ENCODE measurements around the gene DNAJC15.
A peak's percentile ranks its signal among the peaks of the same experiment; 100 is the strongest.

DNAJC15 gene

DNA sequence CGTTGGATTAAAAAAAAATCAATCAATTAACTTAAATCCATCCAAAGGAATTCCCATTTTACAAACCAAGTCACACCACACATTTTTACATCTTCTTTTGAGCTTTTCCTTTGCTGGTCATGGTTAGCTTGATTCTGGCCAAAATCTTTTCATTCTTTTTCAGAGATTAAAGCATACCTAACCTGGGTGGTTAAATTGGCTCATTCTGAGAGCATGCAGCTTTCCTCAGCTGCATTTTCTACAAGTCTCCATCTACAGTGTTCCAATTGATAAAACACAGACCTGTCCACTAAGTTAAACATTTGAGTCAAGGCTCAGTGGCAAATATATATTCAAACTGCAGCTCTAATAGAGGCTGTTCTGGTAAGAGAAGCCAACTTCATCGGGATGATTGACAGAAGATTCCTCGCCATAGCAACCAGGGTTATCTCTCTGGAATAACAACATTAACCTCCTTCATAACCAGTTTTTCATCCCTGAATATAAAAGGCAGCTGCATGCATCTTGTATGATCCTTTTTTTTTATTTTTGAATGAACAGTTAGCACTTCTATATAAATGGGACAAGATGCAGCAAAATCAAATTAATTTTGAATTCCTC is 106.2 kb downstream of the DNAJC15 start:
- DNase-seq: peak; percentile 26

DNA sequence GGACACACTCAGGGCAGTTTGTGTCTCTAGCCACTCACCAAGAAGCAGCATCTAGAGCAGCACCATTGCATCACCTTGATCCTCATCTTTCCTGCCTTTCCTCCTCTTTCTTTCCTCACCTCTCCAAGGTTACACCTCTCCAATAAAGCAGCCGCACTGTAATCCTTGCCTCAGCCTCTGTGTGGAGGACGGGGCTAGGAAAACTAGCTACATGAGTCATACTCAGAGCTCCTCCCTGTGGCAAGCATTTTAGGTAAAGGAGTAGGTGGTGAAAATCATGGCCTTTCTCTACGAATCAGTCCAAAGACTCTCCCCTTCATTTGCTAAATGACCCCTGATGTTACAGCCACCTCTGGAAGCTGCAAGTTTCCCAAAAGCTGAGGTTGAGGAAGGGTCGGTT is 108.9 kb downstream of the DNAJC15 start:
- DNase-seq: peak; percentile 51

DNA sequence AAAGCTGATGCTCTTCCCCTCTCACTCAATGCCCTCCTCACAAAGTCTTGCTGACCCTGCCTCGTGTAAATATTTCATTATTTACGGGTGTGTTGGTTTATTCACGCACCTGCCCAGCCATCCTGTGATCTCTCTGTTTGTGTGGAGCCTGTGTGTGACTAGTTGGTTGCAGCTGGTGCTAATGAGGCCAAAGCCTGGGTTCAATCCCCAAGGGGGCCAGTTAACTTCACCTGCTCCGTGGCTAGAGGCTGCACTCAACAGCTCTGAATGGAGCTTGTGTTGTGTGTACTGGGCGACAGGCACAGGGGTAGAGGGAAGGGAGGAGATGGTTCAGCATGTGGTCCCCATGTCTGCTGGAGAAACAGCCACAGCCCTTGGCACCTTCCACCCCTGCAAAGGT is 109.5 kb downstream of the DNAJC15 start:
- no peak for DNase-seq

DNA sequence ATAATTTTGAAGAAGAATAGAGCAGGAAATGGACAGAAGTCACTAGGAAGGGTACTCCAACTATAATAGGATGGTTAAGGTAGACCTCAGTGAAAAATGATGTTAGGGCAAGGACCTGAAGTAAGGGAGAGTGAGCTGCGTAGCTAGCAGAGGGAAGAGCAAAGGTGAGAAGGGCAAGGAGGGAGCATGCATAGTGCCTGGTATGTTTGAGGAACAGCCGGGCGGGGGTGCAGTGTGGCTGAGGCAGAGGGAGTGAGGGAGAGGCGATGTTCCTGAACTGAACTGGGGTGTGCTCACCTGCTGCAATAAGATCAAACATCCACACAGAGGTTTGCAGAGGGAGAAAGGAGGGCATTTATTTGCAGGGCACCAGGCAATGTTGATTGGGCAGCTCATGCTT is 110.4 kb downstream of the DNAJC15 start:
- DNase-seq: no peak

DNA sequence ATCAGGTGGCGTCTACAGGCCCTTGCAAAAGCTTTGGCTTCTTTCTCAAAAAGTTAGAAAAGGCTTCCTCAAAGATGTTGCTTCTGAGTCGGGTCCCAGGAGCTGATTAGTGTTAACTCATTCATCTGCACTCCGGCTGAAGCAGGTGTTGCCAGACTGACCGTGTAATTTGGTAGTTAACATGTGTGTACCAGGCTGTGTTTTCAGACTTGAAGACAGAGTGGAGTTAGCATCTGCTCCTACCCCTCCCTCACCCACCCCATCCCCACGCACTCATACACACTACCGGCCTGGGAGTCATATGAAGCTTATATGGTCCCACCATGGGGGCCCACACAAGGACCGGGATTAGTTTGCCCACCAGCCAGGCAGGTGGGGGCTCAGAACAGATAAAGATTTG is 111.5 kb downstream of the DNAJC15 start:
- DNase-seq: no peak

DNA sequence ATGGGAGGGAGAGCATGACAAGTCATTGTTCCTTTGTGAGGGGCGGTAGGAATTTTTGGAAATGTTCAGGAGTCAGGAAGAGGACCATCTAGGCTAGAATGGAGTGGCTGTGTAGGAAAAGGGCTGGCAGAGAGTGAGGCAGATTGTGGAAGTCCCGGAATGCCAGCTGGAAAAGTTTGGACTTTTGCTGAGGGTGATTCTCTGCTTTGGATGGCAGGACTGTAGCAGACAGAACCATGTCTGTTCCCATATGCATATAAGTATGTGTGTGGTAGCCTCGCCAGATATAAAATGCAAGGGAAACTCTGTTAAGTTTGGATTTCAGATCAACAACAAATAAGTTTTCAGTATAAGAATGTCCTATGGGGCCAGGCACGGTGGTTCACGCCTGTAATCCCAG is 112.1 kb downstream of the DNAJC15 start:
- no peak for DNase-seq

DNA sequence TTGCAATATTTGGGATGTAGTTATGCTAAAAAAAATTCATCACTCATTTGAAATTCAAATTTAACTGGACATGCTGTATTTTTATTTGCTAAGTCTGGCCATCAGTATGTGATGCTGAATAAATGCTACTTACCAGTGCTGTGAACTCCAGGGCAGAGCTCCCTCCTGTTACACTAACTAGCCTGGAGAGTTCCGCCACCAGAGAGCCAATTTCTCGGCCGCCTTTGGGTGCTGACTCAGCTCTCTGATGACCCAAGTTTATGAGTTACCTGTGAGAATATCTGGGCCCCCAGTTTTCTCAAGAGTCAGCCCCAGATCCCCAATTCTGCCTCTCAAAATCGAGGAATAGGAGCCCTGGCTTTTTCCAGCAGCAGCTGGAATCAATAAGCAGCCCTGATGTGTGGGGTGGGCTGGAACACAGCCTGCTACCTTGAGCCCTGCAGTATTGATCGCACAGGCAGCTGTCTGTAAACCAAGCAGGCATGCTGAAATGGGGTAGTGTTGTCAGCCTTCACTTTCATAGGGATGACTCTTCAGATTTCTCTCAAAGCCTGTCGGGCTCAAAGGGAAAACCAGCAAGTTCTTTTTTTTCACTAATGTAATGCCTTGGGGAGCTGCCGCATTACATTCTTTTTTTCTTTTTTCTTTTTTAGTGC is 113.7 kb downstream of the DNAJC15 start:
- peak; percentile 79 for DNase-seq

DNA sequence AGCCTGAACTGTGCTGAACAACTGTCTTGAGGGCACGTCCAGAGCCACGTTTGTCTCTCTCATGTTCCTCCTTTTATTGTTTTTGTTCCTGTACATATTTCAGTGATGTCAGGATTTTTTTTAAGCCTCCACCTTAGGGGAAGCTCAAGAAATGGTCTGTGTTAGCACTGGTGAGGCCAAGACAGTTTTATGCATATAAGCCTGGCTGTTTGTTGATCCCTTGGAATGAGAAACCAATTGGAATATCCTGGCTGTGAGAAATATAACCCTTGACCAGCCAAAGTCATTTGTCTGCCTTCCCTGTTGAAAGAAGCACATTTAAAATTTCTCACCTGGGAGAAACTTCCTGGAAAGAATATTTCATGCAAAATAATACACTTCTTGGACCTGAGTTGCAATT is 115.8 kb downstream of the DNAJC15 start:
- DNase-seq: no peak

DNA sequence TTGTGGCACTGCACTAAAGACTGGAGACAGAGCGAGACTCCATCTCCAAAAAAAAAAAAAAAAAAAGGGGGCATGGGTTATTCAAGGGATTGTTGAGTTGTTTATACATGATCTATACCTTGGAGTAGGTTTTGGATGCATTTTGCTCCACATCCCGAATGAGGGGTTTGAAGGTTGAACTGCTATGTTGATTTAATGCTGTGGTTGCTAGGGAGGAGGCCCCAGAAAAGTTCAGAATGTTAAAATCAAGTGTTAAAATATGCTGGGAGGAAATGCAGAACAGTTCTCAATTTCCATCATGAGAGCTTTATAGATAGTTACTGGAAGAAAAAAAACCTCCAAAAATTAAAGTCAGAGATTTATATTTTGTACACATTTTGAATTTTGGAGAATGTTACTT is 116.5 kb downstream of the DNAJC15 start:
- no peak for DNase-seq

DNA sequence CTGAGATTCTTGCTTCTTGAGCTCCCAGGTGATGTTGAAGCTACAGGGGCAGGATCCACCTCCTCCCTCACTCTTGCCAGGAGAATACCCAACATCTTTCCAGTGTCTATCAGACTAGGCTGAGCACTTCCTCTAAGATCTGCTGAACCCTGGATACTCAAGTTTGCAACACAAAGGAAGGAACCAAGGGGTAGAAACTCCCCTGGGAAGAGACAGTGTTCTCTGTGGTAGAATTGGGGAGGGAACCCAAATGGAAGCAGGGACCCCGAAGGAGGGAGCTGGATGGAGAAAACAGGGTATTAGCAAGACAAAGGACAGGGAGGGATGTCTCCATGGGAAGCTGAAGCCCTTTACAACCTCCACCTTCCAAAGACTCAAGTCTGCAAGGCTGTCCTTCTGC is 117.6 kb downstream of the DNAJC15 start:
- DNase-seq: no peak

DNA sequence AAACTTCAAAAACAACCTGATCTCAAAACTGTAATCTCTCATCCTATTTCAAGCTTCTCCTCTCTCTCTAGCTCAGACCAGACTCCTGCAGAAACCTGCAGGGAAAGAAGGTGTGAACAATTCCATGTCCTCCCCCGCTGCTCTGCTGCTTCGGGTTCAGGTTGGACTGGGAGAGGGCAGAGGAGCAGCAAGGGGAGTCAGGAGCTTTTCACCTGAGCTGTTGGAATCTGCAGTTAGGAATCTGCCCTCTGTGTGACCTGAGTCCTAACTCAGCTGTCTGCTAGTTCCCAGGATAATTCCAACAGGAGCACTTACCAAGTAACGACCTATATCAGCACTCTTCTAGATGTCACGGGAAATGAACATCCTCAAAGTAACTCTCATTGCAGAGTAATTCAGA is 118.3 kb downstream of the DNAJC15 start:
- no peak for DNase-seq

DNA sequence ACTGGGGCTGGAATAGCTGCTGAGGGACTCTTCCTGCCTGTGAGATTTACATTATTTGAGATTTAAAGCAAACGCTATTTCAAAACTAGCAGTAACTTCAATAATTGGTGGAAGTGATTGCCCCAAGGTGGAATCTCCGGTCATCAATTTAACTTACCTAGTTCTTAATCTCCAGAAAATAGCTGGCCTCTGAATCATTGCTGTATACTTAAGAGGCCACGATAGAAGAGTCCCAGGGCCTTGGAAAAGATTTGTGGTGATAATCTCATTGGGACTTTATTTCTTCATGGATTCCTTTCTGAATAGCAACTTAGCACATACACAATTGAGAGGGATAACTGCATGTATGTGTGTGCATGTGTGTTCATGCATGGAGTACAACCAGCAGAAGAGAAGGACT is 120.2 kb downstream of the DNAJC15 start:
- DNase-seq: peak; percentile 20

DNA sequence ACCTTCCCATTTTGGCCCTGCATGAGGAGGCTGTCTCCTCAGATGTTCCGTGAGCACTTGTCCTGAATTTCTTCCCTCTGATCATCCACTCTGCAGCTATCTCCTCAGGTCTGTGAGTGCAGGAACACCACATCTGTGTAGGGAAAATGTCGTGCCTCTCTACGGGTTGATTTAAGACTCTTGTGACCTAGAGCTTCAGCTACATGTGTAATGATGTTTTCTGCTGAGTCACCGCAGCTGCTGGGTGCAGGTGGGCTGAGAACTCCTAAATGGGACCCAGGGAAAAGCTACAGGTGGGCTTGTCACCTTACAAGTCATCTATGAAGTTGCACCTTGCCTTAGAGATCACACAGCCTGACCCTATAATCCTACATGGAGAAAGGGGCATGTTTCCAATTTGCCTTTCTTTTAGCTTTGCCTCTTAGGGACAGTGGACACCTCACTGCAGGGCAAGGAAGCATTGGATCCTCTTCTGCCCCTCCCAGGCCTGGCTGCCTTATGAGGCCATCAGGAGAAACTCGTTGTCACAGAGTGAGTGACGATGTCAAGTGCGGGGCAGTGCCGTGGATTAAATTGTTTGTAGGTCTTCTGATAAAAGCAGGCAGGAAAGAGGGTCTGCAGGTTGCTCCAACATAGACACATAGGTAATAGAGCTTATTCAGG is 122.3 kb downstream of the DNAJC15 start:
- DNase-seq: no peak

DNA sequence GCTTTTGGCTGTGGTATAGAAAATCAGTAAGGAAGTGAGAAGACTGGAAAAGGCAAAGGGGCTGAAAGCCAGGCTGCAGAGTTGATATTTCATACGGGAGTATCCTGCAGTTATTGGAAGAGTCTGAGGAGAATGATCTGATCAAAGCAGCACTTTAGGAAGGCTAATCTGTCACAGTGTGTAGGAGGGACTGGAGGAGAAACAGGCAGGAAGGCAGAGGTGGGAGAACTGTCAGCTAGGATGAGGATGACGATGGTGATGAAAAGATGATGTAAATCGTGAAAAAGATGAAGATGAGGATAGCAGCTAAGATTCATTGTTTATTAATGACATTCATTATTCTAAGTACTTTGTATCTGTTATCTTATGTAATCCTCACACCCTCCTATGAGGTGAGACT is 123.0 kb downstream of the DNAJC15 start:
- DNase-seq: no peak

DNA sequence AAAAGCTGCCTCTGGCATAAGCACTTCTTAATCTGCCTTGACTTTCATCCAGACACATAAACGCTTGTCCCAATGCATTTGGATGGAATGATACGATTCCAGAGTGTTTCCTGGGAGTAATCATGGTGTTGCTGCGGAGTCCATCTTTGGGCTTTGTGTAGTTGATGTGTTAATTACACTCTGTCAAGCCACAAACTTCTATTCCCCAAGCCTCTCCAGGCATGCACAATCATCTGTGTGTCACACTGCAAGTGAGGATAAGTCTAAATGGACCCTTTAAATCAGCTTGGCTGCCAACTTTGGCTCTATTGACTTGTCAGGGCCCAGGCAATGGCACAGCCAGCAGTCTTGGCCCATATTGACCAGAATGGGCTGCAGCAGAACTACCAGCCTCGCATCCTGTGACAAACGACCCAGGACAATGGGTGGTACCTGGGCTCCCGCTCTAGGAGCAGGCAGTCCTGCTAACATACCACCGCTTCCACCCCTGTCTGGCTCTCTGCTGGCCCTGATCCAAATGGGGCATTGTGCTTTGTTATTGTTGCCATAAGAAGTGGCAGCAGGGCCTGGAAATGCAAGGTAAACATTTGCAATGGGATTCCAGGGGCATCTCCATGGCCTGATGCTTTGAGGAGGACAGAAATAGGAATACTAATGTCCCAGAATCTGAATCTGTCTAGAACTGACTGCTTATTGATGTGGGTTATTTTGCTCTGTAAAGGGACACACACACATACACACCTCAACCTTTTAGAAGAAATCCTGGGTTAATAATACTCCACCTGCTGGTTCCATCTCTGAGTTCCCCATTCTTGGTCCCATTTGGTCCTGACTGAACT is 127.2 kb downstream of the DNAJC15 start:
- DNase-seq: no peak

DNA sequence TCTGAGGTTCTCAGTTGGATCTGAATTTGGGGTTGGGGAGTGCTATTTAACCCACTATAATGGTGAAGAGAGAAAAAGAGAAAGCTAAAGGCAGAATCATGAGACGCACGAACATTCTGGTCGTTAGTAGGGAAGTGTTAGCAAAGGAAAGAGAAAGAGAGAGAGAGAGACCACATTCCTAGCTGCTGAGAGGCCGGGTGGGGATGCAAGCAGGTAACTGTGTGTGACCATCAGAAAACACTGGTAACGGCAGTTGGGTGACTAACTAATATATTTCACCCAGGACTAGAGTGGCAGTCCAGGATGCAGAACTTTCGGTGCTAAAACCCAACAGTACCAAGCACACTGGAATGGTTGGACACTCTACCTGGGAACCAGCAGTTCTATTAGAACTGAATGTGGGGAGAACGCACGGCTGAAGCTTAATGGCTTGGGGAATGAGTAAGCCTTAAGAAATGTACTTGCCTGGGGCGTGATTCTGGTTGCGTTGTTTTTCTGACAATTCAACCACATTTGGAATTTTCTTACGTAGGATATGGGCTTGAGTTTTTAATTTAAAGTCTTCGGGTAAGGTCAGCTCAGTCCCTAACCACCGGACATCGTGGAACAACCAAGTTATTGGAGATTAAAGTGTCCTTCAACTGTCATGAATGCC is 130.2 kb downstream of the DNAJC15 start:
- DNase-seq: peak; percentile 59

DNA sequence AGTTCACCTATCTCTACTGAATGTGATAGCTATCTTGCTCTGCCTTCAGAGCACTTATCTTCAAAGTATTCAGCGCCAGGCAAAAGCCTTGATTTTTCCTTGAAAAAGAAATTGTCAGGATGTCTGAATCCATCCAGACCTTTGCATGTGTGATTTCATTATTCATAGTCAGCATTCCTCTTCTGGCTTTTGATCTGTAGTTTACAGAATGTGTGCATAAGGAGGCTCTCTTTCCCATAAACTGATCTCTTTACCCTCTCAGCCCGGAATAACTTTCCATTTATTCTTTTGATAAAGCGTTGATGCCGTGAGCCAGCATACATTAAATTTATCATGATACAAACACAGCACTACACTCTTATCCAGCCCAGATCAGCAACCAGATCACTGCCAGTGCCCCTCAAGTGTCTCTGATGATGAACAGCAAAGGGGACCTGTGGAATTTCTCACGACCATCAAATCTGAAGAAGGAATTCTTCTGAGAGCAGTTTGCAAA is 130.8 kb downstream of the DNAJC15 start:
- DNase-seq: no peak

DNA sequence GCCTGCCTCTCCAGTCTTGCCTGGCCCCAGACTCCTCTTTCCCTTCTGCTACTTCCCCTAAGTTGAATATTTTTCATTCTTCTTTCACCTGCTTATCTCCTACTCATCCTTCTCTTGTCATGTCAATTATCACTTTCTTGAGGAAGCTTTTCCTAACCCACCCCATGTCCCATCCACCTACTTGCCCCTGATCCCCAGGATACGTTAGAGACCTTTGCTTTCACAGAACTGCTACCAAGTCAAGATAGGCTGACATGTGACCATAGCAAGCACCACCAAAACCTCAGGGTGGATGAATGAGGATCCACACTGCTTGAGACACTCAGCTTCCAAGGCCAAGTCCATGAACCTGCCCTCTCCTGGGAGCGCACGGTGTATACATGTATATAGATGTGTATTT is 131.5 kb downstream of the DNAJC15 start:
- no peak for DNase-seq

DNA sequence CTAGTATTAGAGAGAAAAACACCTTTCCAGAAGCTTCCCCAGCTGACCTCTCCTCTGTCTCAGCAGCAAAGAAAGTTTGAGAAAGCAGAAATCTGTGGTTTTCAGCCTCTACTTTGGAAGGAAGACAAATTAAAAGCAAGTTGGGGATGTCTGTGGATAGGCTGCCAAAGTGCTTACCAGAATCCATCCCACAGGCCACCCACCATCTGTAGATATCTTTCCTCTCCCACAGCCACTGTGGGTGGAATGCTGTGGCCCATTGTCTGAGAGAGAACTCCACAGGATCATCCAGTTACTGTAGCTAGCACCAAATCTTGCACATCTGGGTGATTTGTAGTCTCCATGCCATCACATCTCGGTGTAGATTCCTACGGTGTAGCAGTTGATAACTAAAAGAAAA is 133.5 kb downstream of the DNAJC15 start:
- DNase-seq: peak; percentile 29

DNA sequence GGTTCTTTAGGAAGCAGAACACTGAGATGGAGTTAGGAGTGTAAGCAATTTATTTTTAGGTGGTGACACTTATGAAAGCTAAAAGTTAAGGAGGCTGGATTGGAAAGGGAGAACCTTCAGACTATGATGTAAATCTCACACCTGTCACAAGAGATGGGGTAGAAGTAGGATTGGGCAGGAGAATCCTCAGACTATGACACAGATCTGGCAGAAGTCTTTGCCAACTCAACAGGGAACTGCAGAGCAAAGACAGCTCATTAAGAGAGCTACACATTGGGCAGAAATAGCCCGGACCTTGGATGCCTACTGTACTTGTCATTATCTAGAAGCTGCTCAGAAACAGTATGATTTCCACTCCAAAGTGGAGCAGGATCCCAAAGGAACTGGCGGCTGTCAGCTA is 134.4 kb downstream of the DNAJC15 start:
- DNase-seq: no peak

DNA sequence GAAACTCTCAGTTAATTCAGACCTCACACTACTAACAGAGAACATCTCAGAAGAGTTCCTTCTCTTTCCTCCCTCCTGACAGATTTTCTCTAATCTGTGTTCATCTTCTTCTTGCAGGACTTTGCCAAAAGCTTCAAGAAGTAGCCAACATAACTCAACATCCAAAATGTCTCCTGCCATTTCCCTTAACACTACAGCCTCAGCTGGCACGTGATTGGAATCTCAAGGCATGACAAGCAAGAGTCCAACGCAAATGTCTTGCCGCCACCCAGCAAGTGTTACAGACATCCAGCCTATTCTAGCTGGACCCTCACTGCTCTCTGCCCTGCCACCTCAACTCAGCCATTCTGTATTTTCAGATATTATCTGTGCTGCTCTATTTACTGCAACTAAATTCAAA is 135.1 kb downstream of the DNAJC15 start:
- no peak for DNase-seq

DNA sequence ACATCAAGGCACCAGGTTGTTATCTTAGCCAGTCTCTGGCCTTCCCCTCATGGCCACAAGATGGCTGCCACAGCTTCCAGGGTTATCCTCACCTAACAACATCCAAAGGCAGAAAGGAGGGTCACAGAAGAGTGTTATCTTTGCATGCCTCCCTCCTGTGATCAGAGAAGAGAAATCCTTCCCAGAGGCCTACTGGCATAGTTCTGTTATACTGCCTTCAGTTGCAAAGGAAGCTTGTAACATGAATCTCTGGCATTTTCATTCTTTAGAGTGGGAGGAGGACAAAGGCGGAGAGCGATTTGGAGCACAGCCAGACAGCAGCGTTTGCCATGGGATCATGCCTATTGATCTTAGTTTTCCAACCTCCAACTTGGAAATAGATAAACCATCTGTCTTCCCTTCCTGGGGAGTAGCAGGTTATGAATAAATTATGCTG is 135.7 kb downstream of the DNAJC15 start:
- DNase-seq: peak; percentile 71
